Measurements from ENCODE around the gene CALB2. TPM values are rescaled to one million over a fixed set of nuclear protein-coding genes. Genes with fewer than 3 reads are reported as not detected.

CALB2 gene
- total and polyA plus RNA-seq, 7 donors = 1.2 to 8.2 (median 5.2) TPM; not detected in 1

GRCh38 chr16:71339236-71340171 lies 19.0 kb upstream of the CALB2 start:
- DNase-seq = no peak
- WGBS, 2 donors = 70 to 81% methylated on average over 19 of the region's 19 CpGs
- no peaks in the 10 kb centered on the region for H3K36me3 ChIP-seq
- H3K4me3 ChIP-seq = no peak overlapping the region
- intact Hi-C loops (cut with DNase I) = no loop called here
- TF ChIP-seq POLR2AphosphoS5 (IDR thresholded peaks at IDR 0.05) = no peak
- no peak for TF ChIP-seq EP300 (IDR thresholded peaks at IDR 0.05)
- no peak for TF ChIP-seq POLR2A (IDR thresholded peaks at IDR 0.05)
- no peak for TF ChIP-seq CTCF (IDR thresholded peaks at IDR 0.05)
- peaks cover 0 to 10% (median 0%) of the 10 kb centered on the region in 3 donors for H3K27me3 ChIP-seq
- no peak overlapping the region for H3K27ac ChIP-seq
- no peaks in the 10 kb centered on the region for H3K4me1 ChIP-seq
- H3K9me3 ChIP-seq = no peaks in the 10 kb centered on the region

DNA sequence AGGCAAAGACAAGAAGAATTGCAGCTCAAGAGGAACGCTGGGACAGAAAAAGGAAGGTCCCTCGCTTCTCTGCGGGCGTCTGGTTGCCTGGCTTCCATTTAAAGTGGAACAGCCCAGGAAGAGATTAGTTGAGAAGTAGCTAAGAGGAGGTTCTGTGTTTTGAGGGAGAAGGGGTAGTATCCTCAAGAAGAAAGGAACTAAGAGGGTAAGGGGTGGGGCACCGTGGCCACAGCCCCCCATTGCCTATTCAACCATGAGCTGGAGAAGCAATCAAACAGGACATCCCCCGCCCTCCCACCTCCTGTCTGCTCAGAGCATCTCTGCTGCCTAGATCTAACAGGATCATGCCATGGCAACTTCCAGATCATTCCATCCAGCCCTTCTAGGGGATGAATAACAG lies 18.1 kb upstream of the CALB2 start:
- DNase-seq = no peak
- TF ChIP-seq POLR2A (IDR thresholded peaks at IDR 0.05) (no peak), POLR2AphosphoS5 (IDR thresholded peaks at IDR 0.05) (no peak), CTCF (IDR thresholded peaks at IDR 0.05) (no peak), EP300 (IDR thresholded peaks at IDR 0.05) (no peak)
- intact Hi-C loops (cut with DNase I) = no loop called here
- H3K36me3 ChIP-seq = no peaks in the 10 kb centered on the region
- H3K4me3 ChIP-seq = no peak overlapping the region
- no peaks in the 10 kb centered on the region for H3K4me1 ChIP-seq
- H3K9me3 ChIP-seq = no peaks in the 10 kb centered on the region
- peaks cover 0 to 10% (median 0%) of the 10 kb centered on the region in 3 donors for H3K27me3 ChIP-seq
- H3K27ac ChIP-seq = no peak overlapping the region
- 68 to 77% methylated on average over 6 of the region's 6 CpGs for WGBS, 2 donors

DNA sequence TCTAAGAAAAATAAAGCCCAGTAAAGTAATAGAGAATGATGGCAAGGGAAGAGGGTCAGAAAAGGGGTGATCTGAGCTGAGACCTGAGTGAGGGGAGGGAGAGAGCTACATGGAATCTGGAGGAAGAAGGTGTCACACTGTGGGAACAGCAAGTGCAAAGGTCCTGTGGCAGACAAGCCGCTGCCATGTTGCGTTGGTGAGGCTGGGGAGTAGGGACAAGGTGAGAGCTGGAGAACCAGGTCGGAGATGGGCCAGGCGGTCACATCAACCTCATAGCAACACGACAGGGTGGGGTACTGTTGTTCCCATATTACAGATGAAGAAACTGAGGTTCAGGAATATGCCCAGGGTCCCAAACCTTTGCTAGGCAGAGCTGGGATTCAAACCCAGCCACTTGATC lies 16.6 kb upstream of the CALB2 start:
- no peak for TF ChIP-seq CTCF (IDR thresholded peaks at IDR 0.05)
- no peak for TF ChIP-seq EP300 (IDR thresholded peaks at IDR 0.05)
- TF ChIP-seq POLR2AphosphoS5 (IDR thresholded peaks at IDR 0.05) = no peak
- no peak for TF ChIP-seq POLR2A (IDR thresholded peaks at IDR 0.05)
- intact Hi-C loops (cut with DNase I) = no loop called here
- Histone ChIP-seq H3K27ac (no peak overlapping the region), H3K27me3 (peaks cover 0 to 10% (median 0%) of the 10 kb centered on the region in 3 donors), H3K36me3 (no peaks in the 10 kb centered on the region), H3K9me3 (no peaks in the 10 kb centered on the region), H3K4me3 (no peak overlapping the region), H3K4me1 (no peaks in the 10 kb centered on the region)
- 92 to 93% methylated on average over 5 of the region's 5 CpGs for WGBS, 2 donors
- DNase-seq = no peak

DNA sequence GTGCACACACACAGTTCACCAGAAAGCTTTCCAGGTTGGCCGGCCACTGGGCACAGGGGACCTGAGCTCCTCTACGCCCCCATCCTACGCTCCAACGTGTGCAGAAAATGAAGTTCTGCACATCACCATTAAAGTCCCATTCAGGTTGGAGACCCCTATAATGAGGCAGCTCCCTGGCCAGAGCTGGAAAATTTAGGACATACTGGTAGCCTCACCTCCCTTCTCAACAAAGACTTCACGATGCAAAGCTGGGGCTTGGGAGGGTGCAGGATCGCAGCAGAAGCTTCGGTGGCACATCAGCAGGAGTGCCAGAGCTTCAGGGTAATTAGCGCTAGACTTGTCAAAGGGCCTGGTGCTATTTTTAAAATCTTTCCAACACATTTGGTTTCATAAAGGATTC lies 15.4 kb upstream of the CALB2 start:
- H3K27ac ChIP-seq = no peak overlapping the region
- TF ChIP-seq CTCF (IDR thresholded peaks at IDR 0.05) = no peak
- TF ChIP-seq EP300 (IDR thresholded peaks at IDR 0.05) = no peak
- no peak for TF ChIP-seq POLR2AphosphoS5 (IDR thresholded peaks at IDR 0.05)
- no peak for TF ChIP-seq POLR2A (IDR thresholded peaks at IDR 0.05)
- H3K9me3 ChIP-seq = no peaks in the 10 kb centered on the region
- DNase-seq = no peak
- WGBS, 2 donors = 84 to 90% methylated on average over 8 of the region's 8 CpGs
- no peak overlapping the region for H3K4me3 ChIP-seq
- intact Hi-C loops (cut with DNase I) = no loop called here
- H3K27me3 ChIP-seq = peaks cover 0 to 10% (median 0%) of the 10 kb centered on the region in 3 donors
- no peaks in the 10 kb centered on the region for H3K36me3 ChIP-seq
- H3K4me1 ChIP-seq = no peaks in the 10 kb centered on the region

Data from sigmoid colon (tissue), 7 donors.